22Rv1 (cell line): ENCODE data around the gene CFAP126.
"Not testable (repeated sequence)": the region's sequence is repeated elsewhere in the genome, so short reads cannot be mapped to it uniquely, and the experiment has no call there.

Experiments used
- H3K27ac ChIP-seq: fragments of 450-650 bp; 2 replicates; pipeline ENCODE4 v1.5.1; 2017
- ZFX ChIP-seq: fragments of 450-650 bp; IDR thresholded peaks from 2 replicates; pipeline ENCODE4 v1.6.1; 2017; ENCODE audit warnings: antibody characterized with exemption, borderline replicate concordance
- TF ChIP-seq, protein P1 (sequence below): fragments of 450-650 bp; IDR thresholded peaks from 2 replicates; pipeline ENCODE4 v1.5.1; 2017; ENCODE audit warnings: mild to moderate bottlenecking

Gene CFAP126

DNA sequence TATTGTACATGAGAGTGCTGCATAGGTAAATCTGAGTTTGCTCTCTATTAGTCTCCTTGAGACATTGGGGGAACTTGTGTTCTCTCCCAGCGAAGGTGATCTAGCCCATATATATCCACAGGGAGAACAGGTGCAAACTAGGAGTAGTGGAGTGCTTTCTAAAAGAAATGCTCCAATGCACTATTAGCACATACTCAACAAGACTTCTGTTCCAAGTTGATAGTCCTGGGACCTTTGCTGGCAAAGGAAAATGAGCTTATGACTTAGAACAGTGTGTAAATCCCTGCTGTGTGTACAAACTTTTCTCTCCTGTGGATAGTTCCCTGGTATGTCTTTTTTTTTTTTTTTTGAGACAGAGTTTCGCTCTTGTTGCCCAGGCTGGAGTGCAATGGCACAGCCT lies 25.5 kb downstream of the CFAP126 start:
- no peak overlapping the region for H3K27ac ChIP-seq
- TF ChIP-seq, protein P1, sequence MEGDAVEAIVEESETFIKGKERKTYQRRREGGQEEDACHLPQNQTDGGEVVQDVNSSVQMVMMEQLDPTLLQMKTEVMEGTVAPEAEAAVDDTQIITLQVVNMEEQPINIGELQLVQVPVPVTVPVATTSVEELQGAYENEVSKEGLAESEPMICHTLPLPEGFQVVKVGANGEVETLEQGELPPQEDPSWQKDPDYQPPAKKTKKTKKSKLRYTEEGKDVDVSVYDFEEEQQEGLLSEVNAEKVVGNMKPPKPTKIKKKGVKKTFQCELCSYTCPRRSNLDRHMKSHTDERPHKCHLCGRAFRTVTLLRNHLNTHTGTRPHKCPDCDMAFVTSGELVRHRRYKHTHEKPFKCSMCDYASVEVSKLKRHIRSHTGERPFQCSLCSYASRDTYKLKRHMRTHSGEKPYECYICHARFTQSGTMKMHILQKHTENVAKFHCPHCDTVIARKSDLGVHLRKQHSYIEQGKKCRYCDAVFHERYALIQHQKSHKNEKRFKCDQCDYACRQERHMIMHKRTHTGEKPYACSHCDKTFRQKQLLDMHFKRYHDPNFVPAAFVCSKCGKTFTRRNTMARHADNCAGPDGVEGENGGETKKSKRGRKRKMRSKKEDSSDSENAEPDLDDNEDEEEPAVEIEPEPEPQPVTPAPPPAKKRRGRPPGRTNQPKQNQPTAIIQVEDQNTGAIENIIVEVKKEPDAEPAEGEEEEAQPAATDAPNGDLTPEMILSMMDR: no peak
- no peak for TF ChIP-seq ZFX

DNA sequence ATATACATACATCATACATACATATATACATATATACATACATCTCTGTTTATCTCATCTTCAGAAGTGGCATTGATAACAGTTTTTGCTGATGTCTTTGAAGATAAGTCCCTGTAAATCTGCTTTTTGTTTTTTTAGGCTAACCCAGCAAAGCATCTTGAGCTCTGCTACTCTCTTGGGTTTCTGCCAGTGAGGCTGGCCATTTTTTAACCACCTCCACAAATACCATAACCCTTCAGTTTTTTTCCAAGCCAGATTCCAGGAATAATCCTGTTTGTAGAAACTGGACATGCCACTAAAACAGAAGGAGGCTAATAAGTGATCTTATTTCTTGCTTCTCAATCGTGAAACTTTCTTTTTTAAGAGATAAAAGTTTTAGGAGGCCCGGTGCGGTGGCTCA lies 31.9 kb downstream of the CFAP126 start:
- no peak overlapping the region for H3K27ac ChIP-seq
- TF ChIP-seq, protein P1: no peak
- no peak for TF ChIP-seq ZFX

DNA sequence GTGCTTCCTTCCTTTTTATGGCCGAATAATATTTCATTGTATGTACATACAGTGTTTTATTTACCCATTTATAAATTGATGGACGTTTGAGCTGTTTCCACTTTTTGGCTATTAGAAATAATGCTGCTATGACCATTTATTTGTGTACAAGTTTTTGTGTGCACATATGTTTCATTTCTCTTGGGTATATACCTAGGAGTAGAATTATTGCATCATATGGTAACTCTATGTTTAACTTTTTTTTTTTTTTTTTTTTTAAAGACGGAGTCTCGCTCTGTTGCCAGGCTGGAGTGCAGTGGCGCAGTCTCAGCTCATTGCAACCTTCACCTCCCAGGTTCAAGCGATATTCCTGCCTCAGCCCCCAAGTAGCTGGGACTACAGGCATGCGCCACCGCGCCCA lies 34.5 kb downstream of the CFAP126 start:
- H3K27ac ChIP-seq: no peak overlapping the region
- TF ChIP-seq ZFX: no peak
- TF ChIP-seq, protein P1: no peak

DNA sequence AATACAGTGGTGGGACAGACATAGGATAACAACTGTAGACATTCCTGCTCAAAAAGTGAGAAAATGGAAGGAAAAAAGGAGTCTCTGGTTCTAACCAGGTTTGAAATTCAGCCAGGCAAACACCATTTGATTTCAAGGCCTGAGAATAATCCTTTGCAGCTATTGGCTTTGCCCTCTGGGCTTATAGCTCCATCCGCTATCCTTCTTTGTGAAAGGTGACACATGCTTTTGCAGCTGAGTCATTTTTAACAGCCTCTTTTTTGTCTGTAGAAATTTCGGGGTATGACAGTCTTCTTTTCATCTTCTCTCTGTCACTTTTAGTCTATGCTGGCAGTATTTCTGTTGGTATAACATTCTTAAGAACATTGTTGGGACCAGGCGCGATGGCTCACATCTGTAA lies 37.3 kb downstream of the CFAP126 start:
- TF ChIP-seq, protein P1: no peak
- TF ChIP-seq ZFX: no peak

DNA sequence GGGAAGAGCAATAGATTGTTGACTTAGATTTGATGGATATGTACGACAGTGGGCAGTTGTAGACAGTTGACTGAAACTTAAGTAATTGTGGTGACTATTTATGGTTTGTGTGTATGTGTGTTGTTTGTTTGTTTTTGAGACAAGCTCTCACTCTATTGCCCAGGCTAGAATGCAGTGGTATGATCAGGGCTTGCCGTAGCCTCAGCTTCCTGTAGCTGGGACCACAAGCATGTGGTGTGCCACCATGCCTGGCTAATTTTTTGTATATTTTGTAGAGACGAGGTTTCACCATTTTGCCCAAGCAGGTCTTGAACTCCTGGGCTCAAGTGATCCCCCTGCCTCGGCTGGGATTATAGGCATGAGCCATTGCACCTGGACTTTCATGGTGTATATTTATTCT lies 43.7 kb downstream of the CFAP126 start:
- TF ChIP-seq, protein P1: no peak
- no peak for TF ChIP-seq ZFX
- H3K27ac ChIP-seq: no peak overlapping the region

More for the DNA sequence above, 37.3 kb downstream of the CFAP126 start:
- H3K27ac ChIP-seq: no peak overlapping the region

DNA sequence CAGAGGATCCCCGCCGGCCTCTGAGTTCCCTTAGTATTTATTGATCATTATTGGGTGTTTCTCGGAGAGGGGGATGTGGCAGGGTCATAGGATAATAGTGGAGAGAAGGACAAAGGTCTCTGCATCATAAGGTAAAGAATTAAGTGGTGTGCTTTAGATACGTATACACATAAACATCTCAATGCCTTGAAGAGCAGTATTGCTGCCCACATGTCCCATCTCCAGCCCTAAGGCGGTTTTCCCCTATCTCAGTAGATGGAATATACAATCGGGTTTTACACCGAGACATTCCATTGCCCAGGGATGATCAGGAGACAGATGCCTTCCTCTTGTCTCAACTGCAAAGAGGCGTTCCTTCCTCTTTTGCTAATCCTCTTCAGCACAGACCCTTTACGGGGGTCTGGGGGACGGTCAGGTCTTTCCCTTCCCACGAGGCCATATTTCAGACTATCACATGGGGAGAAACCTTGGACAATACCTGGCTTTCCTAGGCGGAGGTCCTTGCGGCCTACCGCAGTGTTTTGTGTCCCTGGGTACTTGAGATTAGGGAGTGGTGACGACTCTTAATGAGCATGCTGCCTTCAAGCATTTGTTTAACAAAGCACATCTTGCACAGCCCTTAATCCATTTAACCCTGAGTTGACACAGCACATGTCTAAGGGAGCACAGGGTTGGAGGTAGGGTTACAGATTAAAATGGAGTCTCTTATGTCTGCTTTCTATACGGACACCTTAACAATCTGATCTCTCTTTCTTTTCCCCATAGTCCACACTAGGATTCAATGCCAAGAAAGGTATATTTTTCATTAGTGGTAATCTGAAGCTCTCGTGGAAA lies 51.6 kb downstream of the CFAP126 start:
- not testable (repeated sequence) for H3K27ac ChIP-seq
